ENCODE measurements around the gene EXD3.

EXD3 gene

GRCh38 chr9:137374131-137374845 is 48.7 kb downstream of the EXD3 start:
- no peak for ATAC-seq

DNA sequence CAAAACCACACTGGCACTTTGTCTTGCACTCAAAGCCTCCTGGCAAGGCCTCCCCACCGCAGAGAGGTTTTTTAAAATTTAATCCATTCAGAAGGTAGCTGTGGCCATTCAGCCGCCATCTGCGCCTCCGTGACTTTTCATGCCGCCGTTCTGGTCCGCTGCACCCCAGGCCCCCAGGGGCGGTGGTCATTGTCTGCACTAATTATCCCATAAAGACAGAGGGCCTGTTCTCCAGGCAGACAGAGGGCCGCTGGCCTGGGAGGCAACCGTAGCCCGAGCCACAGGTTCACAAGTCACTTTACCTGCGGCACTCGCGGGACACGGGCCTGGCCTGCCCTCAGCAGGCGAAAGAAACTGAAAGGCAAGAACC is 49.4 kb downstream of the EXD3 start:
- ATAC-seq: no peak

DNA sequence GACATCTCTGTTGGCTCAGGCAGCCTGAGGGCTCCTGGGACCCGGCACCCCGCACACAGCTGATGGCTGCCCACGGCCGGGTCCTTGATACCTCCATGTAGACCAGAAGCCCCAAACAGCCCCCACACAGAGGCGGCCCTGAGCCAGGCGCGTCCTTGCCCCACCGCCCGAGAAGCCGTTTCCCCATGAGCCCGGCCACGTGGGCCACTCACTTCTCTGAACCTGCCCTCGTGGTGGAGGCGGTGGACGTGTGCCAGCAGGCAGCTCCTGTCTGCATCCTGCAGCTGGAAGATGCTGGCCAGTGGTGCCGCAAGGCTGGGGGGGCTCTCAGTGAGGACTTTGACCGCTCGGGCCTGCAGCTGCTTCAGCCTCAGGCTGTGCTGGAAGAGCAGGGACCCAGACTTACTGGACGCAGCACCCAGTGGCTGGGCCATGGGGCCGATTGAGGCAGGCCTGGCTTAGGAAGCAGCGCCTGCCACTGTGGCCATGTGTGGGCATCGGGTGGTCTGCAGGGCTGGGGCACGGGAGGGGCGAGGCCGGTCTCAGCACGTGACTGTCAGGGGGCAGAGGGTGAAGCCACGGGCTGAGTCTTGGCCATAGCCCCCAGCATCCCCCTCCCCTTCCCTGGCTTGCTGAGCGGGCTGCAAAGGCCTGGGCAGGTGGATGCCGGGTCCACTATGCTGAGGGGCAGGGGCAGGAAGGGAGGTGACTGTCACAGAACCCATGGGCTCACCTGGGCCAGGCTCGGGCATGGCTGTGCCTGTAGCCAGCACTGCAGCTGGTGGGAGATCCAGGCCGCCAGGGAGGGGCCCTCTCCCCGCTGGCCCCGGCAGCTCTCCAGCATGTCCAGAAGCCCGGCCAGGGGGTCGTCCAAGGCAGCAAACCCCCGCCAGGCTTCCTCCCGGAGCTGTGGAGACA is 50.0 kb downstream of the EXD3 start:
- ATAC-seq: no peak

DNA sequence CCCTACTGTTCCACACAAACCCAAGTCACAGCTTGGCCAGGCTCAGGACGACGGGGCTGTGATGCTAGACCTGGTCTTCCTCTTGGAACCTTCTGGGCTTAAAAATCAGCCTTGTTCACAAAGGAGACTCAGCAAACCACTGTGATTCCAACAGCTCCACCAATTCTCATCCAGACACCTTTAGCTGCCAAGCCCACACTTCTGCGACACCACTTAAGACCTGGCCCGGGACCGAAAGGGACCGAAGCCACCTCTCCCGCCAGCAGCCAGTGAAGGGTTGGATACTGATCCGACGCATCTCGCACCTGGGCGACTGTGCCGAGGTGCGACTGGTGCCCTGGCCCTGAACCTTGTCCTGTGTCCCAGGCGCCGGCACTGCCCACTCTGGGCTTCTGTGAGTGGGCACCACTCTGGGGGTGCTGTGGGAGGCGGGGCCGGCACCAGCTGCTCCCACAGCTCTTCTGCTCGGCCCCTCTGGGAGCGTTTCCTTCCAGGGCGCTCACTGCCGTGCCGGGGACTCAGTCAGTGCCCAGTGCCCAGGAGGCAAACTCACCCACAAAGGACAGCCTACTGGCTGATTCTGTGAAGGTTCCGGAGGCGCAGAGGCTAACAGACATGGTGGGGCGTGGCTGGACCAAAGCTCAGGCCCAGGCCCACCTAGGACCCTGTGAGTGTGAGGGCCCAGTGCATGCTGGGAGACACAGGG is 50.9 kb downstream of the EXD3 start:
- ATAC-seq: no peak

- no peak for ATAC-seq
Observed at GRCh38 chr9:137371521-137371941, 51.4 kb downstream of the EXD3 start.

DNA sequence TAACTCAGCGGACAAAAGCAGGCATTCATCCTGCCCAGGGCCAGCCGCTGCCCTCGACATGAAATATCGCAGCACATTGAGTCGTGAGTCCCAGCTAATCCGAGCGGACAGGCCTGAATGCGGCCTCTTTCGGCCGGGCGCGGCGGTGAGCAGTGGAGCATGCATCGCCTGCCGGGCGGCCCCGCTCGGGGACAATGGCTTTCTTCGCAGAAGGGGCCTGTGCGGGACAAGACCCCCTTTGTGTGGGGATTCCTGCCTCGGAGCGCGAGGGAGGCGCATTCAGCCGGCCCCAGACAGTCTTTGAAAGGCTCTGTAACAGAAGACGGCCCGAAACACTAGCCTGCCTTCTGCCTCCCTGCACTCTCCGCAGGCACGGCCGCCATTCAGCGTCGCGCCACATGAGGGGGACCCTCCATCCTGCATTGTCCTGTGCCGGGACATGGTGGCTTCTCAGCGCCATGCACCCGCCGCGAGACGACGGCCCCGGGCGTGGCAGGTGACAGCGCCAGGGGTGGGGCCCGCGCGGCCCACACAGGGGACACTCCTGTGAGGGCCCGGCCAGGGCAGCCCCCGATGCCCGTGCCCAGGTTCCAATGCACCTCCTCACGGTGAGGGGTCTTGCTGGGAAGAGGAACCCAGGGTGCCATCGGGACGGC is 52.0 kb downstream of the EXD3 start:
- no peak for ATAC-seq

DNA sequence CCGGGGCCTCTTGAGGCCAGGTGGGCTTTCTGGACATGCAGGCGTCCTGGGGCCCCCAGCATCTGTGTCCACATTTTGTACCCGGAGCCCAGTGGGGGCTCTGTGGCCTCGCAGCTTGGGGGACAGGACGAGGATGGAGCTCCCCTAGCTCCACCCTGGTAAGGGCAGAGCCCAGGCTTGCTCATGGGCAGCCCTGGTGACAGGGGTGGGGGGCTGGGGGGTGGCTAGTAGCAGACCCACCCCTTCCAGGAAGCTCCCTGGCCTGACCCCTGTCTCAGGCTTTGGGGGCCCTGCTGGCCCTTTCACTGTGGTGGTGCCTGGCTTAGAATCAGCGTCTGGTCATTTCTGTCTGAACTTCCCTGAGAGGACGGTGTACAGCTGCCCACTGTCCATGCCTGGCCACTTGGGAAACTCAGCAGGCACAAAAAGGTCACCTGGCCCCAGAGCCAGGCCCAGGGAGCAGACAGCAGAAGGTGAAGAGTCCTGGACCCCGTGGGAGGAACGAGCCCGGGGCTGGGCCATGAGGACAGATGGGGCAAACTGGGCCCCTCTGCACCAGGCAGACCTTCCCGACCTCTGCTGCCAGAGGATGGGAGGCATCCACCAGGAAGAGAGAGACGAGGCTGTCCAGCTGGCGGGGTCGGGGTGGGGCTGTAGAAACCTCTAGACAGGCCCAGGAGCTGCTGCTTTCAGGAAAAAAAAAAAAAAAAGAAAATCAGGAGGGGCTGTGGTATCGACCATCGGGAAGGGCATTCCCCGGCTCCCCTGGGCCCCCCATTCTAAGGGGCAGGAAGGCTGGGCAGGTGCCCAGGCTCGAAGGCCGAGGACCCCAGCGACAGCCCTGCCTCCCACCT is 52.8 kb downstream of the EXD3 start:
- ATAC-seq: no peak

DNA sequence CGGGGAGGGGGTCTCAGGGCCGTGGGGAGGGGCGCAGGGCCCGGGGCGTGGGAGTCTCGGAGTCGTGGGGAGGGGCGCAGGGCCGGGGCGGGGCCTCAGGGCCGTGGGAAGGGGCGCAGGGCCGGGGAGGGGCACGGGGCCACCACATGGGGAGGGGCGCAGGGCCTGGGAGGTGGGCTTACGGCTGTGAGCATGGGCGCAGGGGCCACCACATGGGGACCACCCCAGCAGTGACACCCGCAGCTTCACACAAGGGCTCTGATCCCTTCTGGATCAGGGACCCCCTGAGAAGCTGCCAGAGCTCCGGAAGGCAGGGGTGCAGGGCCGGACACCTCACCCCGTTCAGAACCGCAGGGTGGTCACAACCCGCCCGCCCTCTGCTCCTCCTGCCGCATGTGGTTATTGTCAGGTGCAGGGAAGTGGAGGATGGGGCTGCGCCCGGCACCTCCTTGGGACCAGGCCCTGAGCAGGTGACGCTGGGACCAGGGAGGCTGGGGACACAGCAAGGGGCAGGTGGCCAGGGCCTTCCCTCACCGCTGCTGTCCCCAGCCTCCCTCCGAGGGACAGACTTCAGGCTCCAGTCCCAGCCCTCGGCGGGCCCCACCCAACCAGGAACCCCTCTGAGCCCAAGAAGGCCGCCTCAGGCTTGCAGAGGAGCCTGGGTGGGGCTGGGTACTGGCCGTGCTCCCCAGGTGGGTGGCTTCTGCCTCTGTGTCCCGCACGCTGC is 53.7 kb downstream of the EXD3 start:
- ATAC-seq: no peak

GRCh38 chr9:137368431-137369035 is 54.4 kb downstream of the EXD3 start:
- ATAC-seq: no peak

- no peak for ATAC-seq
Observed at GRCh38 chr9:137367506-137368430, 55.2 kb downstream of the EXD3 start.

DNA sequence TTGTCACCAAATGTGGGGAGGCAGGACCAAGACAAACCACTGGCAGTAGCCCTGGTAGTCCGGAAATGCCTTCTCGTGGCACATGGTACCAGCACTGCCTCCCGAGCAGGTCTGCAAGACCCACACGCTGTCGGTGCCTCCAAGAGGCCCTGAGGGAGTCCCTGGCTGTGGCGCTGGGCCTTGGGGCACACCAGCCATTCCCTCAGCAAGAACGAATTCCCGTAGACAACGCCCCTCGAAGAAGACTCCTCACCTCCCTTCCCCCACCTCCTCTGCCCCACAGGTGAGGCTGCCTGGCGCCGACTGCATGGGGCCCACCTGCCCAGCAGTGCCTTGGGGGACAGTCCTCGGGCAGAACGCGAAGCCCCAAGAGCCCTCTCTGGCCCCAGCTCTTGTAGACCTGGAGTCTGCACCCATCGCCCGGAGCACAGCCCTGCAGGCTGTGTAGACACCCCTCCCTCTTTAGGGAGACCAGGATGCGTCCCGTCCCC is 56.0 kb downstream of the EXD3 start:
- ATAC-seq: no peak

DNA sequence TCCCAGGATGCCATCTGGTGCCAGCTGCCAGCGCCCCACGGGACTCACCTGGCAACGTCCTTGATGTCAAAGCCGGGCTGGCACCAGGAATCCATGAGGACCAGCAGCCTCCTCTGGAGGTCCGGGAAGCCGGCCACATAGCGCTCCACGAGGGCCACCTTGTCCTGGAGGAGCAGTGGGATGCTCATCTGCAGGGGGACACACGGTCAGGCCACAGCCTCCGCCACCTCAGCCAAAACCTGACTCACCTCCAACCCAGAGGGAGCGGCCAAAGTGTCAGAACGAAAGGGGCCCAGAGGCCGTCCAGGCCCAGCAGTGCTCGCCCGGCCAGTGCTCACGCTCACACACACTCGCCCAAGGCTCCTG is 56.5 kb downstream of the EXD3 start:
- ATAC-seq: no peak

GRCh38 chr9:137365552-137366444 is 57.2 kb downstream of the EXD3 start:
- no peak for ATAC-seq

- ATAC-seq: no peak
Observed at GRCh38 chr9:137365056-137365455, 57.9 kb downstream of the EXD3 start.

DNA sequence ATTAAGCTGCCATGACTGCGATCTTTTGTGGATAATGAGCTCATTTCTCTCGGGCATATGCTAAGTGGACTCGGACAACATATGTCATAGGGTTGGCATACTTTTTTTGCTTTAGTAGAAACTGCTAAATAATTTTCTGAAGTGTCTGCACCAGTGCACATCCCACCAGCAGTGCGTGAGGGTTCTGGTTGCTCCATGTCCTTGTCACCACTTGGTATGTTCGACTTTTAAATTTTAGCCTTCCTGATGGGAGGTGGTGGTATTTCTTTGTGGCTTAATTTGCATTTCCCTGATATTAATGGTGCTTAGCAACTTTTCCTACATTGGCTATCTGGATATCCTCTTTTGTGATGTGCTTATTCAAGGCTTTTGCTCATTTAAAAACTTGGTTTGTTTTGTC is 63.1 kb downstream of the EXD3 start:
- no peak for ATAC-seq

DNA sequence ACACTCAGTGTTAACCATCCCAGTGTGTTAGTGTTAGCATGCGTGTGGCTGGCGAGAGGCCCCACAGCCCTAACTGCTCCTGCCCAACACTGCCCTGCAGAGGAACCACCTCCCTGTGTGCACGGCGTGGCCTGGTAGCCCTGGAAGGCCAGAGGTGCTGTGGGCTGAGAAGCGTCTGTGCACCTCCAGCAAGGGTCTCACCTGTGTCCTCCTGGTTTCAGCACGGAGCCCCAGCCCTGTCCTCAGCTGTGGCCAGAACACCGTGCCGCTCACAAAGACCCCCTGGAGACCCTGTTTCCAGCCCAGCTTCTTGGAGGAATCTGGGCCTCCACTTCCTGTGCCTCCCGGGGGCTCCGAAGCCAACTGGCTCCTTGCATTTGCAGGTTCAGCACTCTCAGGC is 64.8 kb downstream of the EXD3 start:
- ATAC-seq: no peak

- ATAC-seq: no peak
Observed at GRCh38 chr9:137357166-137357565, 65.8 kb downstream of the EXD3 start.

GRCh38 chr9:137355761-137356365 is 67.1 kb downstream of the EXD3 start:
- no peak for ATAC-seq
